ENCODE measurements around the gene VAPB. TPM values are rescaled to one million over a fixed set of nuclear protein-coding genes. Genes with fewer than 3 reads are reported as not detected.

The VAPB gene
- total RNA-seq, 2 donors from 2014 or later, result 57.4 to 63.5 TPM

DNA sequence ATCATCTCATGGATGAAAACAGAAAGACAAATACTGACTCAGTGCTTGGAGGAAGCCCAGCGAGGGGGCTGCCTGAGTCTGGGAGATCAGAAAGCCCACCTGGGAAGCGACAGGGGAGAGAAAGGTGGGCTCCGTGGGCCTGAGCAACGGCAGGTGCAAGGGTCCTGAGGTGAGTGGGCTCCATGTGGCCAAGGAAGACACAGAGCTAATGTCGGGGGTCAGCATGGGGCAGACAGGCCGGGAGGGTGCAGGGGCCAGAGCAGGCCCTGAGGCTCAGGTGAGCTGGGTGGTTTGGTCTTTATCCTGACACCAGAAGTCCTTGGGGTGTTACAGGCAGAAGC, 107.4 kb downstream of the VAPB start:
- Histone ChIP-seq H3K27me3 (no peaks in the 10 kb centered on the region), H3K9me3 (no peaks in the 10 kb centered on the region), H3K4me3 (no peak overlapping the region), H3K4me1 (no peaks in the 10 kb centered on the region), H3K36me3 (no peaks in the 10 kb centered on the region), H3K27ac (no peak overlapping the region), H3K9ac (ENCODE audit: low read depth in 2 of 2, low read length in 2 of 2) (no peak overlapping the region)
- TF ChIP-seq, protein P1, sequence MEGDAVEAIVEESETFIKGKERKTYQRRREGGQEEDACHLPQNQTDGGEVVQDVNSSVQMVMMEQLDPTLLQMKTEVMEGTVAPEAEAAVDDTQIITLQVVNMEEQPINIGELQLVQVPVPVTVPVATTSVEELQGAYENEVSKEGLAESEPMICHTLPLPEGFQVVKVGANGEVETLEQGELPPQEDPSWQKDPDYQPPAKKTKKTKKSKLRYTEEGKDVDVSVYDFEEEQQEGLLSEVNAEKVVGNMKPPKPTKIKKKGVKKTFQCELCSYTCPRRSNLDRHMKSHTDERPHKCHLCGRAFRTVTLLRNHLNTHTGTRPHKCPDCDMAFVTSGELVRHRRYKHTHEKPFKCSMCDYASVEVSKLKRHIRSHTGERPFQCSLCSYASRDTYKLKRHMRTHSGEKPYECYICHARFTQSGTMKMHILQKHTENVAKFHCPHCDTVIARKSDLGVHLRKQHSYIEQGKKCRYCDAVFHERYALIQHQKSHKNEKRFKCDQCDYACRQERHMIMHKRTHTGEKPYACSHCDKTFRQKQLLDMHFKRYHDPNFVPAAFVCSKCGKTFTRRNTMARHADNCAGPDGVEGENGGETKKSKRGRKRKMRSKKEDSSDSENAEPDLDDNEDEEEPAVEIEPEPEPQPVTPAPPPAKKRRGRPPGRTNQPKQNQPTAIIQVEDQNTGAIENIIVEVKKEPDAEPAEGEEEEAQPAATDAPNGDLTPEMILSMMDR (IDR thresholded peaks at IDR 0.05), result no peak
- no peak for DNase-seq
- intact Hi-C loops (cut with DNase I), result no loop called here

DNA sequence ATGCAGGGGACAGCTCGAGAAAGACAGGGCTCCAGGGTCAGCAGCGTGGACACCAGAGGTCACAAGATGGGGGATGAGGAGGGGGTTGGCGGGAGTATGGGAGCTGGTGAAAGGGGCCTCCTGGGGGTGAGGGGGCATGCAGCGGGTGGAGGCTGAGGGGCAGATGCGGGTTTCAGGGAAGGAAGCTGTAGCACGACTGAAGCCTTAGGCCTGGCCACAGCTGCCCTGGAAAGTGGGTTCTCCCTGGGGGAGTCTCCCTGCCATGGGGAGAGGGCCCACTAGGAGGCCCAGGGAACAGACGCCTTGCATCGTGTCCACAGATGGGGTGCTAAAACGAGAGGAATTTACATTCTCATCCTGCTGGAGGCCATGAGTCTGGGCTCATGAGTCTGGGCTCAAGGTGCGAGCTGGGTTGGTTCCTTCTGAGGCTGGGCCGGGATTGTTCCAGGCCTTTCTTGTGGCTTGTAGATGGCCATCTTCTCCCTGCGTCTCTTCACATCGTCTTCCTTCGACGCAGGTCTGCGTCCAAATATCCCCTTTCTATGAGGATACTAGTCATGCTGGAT, 108.1 kb downstream of the VAPB start:
- DNase-seq, result no peak
- intact Hi-C loops (cut with DNase I), result no loop called here

DNA sequence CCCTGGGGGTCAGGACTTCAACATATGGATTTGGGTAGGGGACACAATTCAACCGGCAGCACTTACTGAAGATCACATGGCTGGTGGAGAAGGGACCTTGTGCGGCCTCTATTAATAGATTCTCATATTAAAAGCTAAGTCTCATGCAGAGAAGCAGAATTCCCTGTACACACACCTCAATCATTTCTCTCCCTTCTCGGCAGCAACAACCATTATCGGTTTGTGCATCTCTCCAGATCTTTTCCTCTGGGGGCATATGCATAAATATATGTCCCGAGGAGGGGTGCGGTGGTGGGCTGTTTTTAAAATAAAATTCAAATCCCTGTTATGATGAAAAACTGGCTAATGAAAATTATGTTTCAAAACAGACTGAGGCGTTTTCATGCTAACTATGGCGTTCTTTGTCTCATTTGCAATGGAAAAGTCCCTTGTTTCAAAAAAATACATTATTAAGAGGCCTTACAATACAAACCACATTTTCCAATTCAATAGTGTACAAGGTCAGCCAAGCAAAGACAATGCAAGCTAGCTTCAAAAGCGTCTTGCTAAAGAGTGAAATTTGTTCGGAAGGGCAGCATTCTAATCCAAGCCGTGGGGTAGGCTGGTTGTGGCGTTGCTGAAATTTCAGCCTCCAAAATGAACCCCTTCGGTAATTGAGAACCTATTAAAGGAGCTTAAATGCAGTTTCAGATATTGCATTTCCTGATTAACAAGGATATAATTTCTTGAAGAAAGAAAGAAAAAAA, 108.9 kb downstream of the VAPB start:
- no peak overlapping the region for H3K9ac ChIP-seq (ENCODE audit: low read depth in 2 of 2, low read length in 2 of 2)
- no peaks in the 10 kb centered on the region for H3K36me3 ChIP-seq
- H3K9me3 ChIP-seq, result no peaks in the 10 kb centered on the region
- intact Hi-C loops (cut with DNase I), result no loop called here
- no peak for DNase-seq
- no peak overlapping the region for H3K27ac ChIP-seq
- H3K27me3 ChIP-seq, result no peaks in the 10 kb centered on the region
- H3K4me3 ChIP-seq, result no peak overlapping the region
- TF ChIP-seq, protein P1 (IDR thresholded peaks at IDR 0.05), result no peak
- H3K4me1 ChIP-seq, result no peaks in the 10 kb centered on the region

More for the DNA sequence above, 108.1 kb downstream of the VAPB start:
- Histone ChIP-seq H3K9ac (ENCODE audit: low read depth in 2 of 2, low read length in 2 of 2) (no peak overlapping the region), H3K4me3 (no peak overlapping the region), H3K27ac (no peak overlapping the region), H3K36me3 (no peaks in the 10 kb centered on the region), H3K4me1 (no peaks in the 10 kb centered on the region), H3K9me3 (no peaks in the 10 kb centered on the region), H3K27me3 (no peaks in the 10 kb centered on the region)
- TF ChIP-seq, protein P1 (IDR thresholded peaks at IDR 0.05), result no peak

DNA sequence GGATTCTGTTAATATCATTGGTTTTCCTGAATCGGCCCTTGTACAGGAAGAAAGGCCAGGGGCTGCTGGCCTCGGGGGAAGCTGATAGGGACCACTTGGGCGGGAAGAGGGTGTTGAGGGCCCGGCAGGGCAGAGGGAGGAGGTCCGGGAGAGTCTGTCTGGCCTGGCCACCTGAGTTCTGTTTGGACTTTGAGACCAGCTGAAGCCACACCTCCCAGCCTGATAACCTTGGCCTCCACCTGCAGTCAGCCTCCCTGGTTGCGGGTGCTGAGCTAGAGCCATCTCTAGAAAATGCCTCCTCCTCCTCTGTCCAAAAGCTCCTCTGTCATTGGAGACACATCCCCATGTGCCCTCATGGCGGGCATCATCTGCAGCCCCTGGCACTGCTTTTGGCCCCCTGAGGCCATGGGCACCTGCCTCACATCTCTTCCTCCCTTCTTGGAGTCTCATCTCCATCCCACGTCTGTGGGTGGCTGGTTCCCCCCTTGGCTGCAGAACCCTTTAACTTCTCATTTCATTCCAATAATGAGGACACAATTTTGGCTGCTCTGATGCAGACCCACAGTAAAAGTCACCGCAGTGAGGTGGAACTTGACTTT, 109.5 kb downstream of the VAPB start:
- TF ChIP-seq, protein P1 (IDR thresholded peaks at IDR 0.05), result no peak

DNA sequence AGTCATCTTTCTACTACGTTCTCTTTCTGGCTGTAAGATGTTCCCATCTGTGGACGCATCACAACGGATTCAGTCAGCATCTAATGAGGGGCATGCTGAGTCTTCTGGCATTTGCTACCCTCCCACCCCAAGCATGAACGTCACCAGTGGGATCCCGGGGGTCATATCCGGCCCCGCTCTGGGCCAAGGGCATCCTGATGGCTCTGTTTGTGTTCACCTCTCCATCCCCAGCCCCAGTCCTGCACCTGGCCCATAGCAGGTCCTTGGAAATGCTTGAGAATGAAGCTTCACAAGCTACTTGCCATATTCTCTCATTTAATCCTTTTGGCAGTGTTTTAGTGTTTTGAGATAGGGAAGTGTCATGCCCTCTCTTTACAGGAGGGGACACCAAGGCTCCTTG, 111.2 kb downstream of the VAPB start:
- Histone ChIP-seq H3K4me1 (no peaks in the 10 kb centered on the region), H3K27ac (no peak overlapping the region), H3K27me3 (no peaks in the 10 kb centered on the region), H3K36me3 (no peaks in the 10 kb centered on the region), H3K4me3 (no peak overlapping the region), H3K9me3 (no peaks in the 10 kb centered on the region), H3K9ac (ENCODE audit: low read depth in 2 of 2, low read length in 2 of 2) (no peak overlapping the region)
- TF ChIP-seq, protein P1 (IDR thresholded peaks at IDR 0.05), result no peak
- intact Hi-C loops (cut with DNase I), result no loop called here
- no peak for DNase-seq

More for the DNA sequence above, 109.5 kb downstream of the VAPB start:
- intact Hi-C loops (cut with DNase I), result no loop called here
- no peaks in the 10 kb centered on the region for H3K4me1 ChIP-seq
- no peaks in the 10 kb centered on the region for H3K36me3 ChIP-seq
- no peak overlapping the region for H3K4me3 ChIP-seq
- no peak overlapping the region for H3K9ac ChIP-seq (ENCODE audit: low read depth in 2 of 2, low read length in 2 of 2)
- H3K27me3 ChIP-seq, result no peaks in the 10 kb centered on the region
- DNase-seq, result no peak
- no peak overlapping the region for H3K27ac ChIP-seq
- no peaks in the 10 kb centered on the region for H3K9me3 ChIP-seq

Other genes with a start within 250 kb of the VAPB start
- not detected for gene ANKRD60, start 160.6 kb upstream of the VAPB start, total RNA-seq
- 10 to 100 TPM; 17.5 to 22.0 TPM for gene RAB22A, start 79.5 kb upstream of the VAPB start, total RNA-seq
- 1 to 10 TPM in 1 of 2 donors, under 1 TPM in 1; 0.32 to 1.0 TPM for gene APCDD1L, start 126.2 kb downstream of the VAPB start, total RNA-seq